Measurements from ENCODE around the gene GPRC5C. TPM values are rescaled to one million over a fixed set of nuclear protein-coding genes. Genes with fewer than 3 reads are reported as not detected.

GPRC5C gene
- total RNA-seq, 1 donor = 0.43 TPM

DNA sequence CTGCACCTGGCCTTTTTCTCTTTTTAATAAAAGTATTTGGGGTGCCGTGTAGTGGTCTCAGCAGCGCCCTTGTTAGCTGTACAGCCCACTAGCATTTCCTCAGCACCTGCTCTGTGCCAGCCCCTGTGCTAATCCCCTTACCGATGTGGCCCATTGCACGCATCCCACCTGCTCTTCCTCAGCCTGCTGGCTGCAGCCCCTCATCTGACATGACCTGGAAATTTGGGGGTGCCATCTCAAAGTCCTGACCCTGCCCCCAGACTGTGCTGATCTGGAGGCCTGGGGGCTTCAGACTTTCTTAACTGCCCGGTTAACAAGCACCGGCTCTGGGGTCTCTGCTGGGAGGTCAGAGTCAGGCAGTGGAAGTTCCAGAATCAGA lies 10.4 kb downstream of the GPRC5C start:
- H3K4me3 ChIP-seq (ENCODE audit: low read depth, low read length) = no peak overlapping the region
- TF ChIP-seq, protein P1, sequence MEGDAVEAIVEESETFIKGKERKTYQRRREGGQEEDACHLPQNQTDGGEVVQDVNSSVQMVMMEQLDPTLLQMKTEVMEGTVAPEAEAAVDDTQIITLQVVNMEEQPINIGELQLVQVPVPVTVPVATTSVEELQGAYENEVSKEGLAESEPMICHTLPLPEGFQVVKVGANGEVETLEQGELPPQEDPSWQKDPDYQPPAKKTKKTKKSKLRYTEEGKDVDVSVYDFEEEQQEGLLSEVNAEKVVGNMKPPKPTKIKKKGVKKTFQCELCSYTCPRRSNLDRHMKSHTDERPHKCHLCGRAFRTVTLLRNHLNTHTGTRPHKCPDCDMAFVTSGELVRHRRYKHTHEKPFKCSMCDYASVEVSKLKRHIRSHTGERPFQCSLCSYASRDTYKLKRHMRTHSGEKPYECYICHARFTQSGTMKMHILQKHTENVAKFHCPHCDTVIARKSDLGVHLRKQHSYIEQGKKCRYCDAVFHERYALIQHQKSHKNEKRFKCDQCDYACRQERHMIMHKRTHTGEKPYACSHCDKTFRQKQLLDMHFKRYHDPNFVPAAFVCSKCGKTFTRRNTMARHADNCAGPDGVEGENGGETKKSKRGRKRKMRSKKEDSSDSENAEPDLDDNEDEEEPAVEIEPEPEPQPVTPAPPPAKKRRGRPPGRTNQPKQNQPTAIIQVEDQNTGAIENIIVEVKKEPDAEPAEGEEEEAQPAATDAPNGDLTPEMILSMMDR (IDR thresholded peaks at IDR 0.05; ENCODE audit: insufficient read depth, low read depth, low read length) = no peak
- DNase-seq (ENCODE audit: low read depth) = no peak

DNA sequence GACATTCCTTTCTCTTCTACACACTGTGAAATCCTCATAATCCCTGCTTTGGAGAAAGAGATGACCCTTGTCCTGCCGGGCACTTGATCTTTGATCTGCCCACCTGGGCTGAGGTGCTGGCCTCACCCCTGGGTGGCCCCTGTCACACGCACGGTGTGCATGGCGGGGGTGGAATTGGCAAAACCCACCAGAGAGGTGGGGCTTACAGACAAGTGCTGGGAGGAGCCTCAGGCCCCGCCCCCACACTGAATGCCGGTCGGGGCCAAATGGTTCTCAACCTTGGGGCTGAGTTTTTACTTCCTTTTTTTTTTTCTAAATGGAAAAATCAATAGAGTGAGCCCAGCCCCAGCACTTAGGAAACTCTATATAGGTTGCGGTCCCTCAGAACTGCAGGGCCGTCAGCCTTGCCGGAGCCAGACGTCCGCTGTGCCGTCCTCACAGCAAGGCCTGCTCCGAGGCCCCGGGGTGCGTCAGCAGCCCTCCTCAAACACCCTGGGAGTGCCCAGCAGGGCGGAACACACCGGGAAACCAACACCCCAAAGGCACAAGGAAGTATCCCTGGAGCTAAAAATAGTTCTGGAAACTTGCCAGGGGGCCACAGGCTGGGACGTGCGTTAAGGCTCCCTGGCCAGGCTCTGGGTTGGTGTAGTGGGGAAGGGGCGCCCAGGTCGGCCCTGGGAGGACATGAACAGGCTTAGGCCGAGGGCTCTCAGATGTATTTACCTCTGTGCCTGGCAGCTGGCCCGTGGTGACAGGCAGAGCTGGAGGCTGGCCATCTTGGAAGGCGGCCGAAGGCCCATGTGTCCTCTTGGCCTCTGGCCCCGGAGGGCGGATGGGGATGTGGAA lies 11.0 kb downstream of the GPRC5C start:
- no peak overlapping the region for H3K4me3 ChIP-seq (ENCODE audit: low read depth, low read length)
- DNase-seq (ENCODE audit: low read depth) = no peak
- TF ChIP-seq, protein P1 (IDR thresholded peaks at IDR 0.05; ENCODE audit: insufficient read depth, low read depth, low read length) = no peak

DNA sequence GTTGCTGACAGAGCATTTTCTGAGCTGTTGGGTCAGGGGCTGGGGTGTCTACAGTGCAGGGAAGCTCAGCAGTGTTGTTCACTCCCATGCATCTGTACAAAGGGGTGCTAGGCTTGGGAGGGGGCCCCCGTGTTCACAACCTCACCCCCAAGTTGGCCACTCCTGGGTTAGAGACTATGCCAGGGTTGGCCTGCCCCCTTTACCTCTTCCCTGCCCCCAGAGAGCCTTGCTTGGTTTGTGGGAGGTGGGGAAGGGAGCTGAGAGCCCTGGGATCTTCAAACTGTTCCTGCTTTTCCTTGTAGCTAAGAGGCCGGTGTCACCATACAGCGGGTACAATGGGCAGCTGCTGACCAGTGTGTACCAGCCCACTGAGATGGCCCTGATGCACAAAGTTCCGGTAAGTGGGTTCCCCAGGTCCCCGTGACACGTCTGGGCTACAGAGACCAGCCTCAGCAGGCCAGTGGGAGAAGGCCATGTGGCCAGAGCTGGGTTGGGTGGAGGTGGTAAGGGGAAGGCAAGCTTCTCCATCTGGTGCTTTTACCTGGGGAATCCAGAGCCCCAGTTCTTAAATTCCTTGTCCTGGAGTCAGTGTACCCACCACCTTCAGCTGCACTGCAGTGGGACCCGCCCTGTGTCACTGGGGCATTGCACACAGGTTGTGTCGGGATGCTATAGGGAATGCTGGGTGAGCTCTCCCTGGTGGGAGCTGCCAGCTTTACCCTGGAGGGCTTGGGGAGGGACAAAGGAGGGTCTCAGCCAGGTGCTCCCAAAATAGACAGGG lies 11.8 kb downstream of the GPRC5C start:
- no peak overlapping the region for H3K4me3 ChIP-seq (ENCODE audit: low read depth, low read length)
- DNase-seq (ENCODE audit: low read depth) = no peak
- TF ChIP-seq, protein P1 (IDR thresholded peaks at IDR 0.05; ENCODE audit: insufficient read depth, low read depth, low read length) = no peak

DNA sequence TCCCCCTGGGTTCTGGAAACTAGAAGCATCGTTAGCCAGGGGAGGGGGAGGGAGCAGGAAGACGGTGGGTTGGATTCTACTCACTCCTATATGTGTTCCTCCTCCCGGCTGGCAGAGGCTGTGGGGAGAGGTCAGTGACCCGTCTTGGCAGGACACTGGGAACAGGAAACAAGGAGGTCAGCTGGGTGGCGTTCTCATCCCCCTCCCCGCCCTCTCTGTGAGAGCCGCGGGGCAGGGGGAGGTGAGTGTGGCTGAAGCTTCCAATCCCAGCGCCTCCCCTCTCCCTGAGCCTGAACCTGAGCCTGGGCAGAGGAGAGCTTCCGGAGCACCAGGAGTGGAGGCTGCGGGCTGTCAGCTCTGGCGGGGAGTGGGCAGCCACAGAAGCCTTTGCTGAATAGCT lies 12.5 kb downstream of the GPRC5C start:
- TF ChIP-seq, protein P1 (IDR thresholded peaks at IDR 0.05; ENCODE audit: insufficient read depth, low read depth, low read length) = no peak
- no peak overlapping the region for H3K4me3 ChIP-seq (ENCODE audit: low read depth, low read length)
- DNase-seq (ENCODE audit: low read depth) = peak; percentile 63

DNA sequence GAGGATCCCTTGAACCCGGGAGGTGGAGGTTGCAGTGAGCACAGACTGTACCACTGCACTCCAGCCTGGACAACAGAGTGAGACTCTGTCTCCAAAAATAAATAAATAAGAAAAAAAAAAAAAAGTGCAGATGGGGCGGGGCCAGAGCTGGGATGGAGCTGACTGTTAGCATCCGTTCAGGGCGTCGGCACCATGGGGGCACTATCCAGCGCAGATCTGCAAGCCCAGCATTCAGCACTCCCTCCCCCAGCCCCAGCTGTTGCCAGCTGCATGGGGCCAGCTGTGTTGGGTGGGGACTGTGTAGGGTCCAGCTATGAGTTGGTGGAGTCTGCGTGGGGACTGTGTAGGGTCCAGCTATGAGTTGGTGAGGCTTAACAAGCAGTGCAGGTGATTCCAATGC lies 13.3 kb downstream of the GPRC5C start:
- no peak for DNase-seq (ENCODE audit: low read depth)
- no peak overlapping the region for H3K4me3 ChIP-seq (ENCODE audit: low read depth, low read length)
- TF ChIP-seq, protein P1 (IDR thresholded peaks at IDR 0.05; ENCODE audit: insufficient read depth, low read depth, low read length) = no peak

DNA sequence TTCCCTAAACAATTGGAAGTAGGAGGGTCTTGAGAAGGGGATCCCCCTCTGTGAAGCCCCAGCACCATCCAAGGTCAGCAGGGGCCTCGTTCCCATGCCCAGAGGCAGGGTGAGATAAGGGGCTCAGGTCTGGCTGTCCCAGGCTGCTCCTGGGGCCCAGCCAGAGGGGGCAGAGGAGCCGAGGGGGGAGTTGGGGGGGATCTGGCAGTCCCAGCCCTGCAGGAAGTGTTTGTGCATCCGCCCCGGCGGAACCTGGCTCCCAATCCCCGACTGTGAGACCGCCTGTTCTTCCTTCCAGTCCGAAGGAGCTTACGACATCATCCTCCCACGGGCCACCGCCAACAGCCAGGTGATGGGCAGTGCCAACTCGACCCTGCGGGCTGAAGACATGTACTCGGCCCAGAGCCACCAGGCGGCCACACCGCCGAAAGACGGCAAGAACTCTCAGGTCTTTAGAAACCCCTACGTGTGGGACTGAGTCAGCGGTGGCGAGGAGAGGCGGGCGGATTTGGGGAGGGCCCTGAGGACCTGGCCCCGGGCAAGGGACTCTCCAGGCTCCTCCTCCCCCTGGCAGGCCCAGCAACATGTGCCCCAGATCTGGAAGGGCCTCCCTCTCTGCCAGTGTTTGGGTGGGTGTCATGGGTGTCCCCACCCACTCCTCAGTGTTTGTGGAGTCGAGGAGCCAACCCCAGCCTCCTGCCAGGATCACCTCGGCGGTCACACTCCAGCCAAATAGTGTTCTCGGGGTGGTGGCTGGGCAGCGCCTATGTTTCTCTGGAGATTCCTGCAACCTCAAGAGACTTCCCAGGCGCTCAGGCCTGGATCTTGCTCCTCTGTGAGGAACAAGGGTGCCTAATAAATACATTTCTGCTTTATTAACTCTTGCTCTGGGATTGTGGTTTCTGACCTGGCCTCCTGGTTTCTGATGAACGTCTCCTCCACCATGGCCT lies 14.9 kb downstream of the GPRC5C start:
- no peak overlapping the region for H3K4me3 ChIP-seq (ENCODE audit: low read depth, low read length)
- TF ChIP-seq, protein P1 (IDR thresholded peaks at IDR 0.05; ENCODE audit: insufficient read depth, low read depth, low read length) = no peak
- no peak for DNase-seq (ENCODE audit: low read depth)

Data from fibroblast of villous mesenchyme (primary cell).